Fibroblast of the aortic adventitia (primary cell): Measurements from ENCODE around the gene CIAO1. TPM values are rescaled to one million over a fixed set of nuclear protein-coding genes. Genes with fewer than 3 reads are reported as not detected.

Experiments
- DNase-seq: peaks from one replicate; pipeline ENCODE4 v3.0.0-alpha.2; 2010; ENCODE audit warnings: low read depth
- H3K4me3 ChIP-seq: 2 replicates; pipeline ENCODE4 v1.5.1; 2011; ENCODE audit warnings: low read depth, mild to moderate bottlenecking, control low read depth, low read length, moderate library complexity
- CTCF ChIP-seq: IDR thresholded peaks from 2 replicates; pipeline ENCODE4 v1.5.1; 2011; ENCODE audit warnings: mild to moderate bottlenecking, low read length, control low read depth, inconsistent platforms; ENCODE audit not compliant: insufficient read depth
- total RNA-seq: library from RNA; depleted of rRNA; stranded (reverse); fragments of >200 nt; gene quantifications from 2 replicates; pipeline ENCODE4 v1.2.3, GENCODE V29; 2012; ENCODE audit warnings: low replicate concordance

Gene CIAO1
- total RNA-seq, 1 donor: 71.8 TPM

DNA sequence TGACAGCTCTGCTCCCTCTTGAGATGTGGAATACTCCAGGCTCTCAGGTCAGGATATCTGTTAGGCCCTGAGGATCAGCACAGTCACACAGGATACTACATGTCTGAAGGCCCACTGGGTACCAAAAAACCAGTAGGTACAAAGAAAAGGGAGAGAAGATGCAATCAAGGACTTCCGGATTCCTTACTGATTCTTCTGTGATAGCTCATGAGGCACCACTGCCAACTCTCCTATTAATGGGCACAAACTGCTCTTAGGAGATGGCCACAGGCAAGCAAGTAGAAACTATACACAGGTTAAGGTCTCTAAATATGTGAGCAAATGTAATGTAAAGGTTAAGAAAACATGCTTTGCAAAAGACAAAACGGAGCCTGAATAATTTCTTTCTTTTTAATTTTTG is 3.7 kb upstream of the CIAO1 start:
- peak; percentile 23 for DNase-seq
- no peak for TF ChIP-seq CTCF
- no peak overlapping the region for H3K4me3 ChIP-seq

DNA sequence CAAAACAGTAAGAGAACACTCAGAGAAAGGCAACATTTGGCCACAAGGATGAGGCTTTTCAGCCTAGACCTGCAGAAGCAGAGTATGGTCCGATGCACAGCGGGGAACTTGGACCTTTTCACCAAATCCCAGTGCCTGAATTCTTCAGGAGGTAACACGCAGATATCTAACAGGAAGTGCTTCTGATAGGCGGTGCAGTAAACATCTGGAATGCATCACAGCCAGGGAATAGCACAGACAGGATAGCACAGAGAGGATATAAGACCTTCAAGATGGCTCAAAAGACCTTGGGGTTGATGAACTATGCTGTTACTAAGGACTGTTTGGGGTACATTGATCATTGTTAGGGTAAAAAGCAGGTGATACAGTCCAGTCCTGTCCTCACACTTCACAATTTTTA is 1.9 kb upstream of the CIAO1 start:
- peak overlapping the region; percentile 88 for H3K4me3 ChIP-seq
- no peak for TF ChIP-seq CTCF
- peak; percentile 46 for DNase-seq

DNA sequence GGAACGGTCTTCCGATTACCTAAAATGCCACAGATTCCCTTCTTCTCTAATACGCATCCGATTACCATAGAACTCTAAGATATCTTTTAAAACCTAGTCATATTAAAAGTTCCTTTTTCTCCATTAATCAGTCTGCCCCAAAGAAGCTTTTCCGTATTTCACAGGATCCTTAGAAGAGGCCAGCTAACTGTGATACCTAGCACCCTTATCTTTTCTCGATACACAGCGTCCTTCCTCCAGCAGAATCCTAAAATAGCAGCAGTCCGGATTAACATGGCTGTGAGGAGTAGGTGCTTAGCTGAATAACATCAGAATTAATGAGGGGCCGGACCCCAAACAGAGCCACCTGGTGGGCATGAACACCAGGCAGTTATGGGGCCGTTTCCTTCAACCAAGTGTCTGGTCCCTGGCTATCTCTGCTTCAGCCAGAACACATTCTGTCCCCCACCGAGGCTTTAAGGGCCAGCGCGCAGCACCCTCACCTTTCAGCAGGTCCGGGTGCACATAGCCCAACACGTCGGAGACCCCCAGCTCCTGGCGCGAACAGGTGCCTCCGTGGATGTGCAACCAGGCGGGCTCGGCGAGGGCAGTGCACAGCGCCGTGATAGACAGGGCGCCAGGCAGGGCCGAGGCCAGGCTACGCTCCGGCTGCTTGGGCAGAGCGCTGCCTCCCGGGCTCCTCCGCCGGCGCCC is 1.2 kb upstream of the CIAO1 start:
- TF ChIP-seq CTCF: peak; percentile 48
- DNase-seq: peak; percentile 44
- H3K4me3 ChIP-seq: peak overlapping the region; percentile 88

GRCh38 chr2:96265349-96265839 is 631 bp upstream of the CIAO1 start:
- peak; percentile 11 for DNase-seq

DNA sequence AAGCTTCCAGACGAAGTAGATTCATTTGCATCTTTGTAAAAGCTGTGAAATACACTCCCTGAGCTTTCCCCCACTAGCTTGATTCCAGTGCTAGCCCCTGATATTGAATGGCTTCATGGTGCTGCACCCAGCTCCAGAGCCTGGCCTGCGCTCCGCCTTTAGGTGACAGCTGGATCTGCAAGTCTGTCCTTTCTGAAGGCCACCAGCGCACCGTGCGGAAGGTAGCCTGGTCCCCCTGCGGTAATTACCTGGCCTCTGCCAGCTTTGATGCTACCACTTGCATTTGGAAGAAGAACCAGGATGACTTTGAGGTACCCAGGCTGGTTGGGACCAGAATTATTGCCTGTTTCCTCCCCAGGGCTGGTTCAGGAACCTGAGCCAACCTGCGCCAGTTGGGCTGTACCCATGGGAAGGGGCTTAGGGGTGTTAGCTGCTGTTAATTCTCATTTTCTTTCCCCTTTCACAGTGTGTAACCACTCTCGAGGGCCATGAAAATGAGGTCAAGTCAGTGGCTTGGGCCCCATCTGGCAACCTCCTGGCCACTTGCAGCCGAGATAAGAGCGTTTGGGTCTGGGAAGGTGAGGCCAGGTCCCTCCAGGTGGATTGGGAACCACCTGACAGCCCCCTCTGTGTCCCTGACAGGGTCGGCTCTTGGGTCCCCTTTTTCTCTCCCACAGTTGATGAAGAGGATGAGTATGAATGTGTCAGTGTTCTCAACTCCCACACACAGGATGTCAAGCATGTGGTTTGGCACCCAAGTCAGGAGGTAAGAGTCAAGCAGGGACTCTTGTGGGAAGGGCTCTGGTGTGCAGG is 1.3 kb downstream of the CIAO1 start:
- peak; percentile 31 for DNase-seq
- peak overlapping the region; percentile 95 for H3K4me3 ChIP-seq
- TF ChIP-seq CTCF: peak; percentile 43

More at GRCh38 chr2:96265349-96265839, 631 bp upstream of the CIAO1 start:
- TF ChIP-seq CTCF: no peak
- H3K4me3 ChIP-seq: peak overlapping the region; percentile 88

DNA sequence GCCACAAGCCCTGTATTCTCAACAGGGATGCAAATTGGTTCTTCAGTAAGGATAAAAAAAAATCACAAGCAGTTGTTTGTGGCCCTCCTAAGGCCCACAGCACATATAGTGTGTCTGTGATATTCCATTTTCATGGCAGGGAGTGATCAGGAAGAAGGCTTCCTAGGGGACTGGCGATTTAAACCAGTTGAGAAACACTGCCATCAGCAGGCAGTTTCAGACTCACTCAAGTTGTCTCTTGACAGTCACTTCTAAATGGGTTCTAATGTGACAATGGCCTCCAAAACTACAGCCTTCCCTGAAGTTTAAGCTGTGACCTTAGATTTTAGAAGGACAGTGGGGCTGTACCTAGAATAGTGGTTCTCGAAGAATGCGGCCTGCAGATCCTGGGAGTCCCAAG is 6.0 kb downstream of the CIAO1 start:
- no peak overlapping the region for H3K4me3 ChIP-seq
- no peak for DNase-seq
- TF ChIP-seq CTCF: no peak
